ENCODE measurements around the gene STAT5A. TPM values are rescaled to one million over a fixed set of nuclear protein-coding genes. Genes with fewer than 3 reads are reported as not detected.
A peak's percentile ranks its signal among the peaks of the same experiment; 100 is the strongest.

The STAT5A gene
- total and polyA plus RNA-seq, 9 of the 15 experiments (the other 6 are each of a cell fraction or from before 2014, with no cell fraction given): 79.9 to 415 (median 196) TPM

DNA sequence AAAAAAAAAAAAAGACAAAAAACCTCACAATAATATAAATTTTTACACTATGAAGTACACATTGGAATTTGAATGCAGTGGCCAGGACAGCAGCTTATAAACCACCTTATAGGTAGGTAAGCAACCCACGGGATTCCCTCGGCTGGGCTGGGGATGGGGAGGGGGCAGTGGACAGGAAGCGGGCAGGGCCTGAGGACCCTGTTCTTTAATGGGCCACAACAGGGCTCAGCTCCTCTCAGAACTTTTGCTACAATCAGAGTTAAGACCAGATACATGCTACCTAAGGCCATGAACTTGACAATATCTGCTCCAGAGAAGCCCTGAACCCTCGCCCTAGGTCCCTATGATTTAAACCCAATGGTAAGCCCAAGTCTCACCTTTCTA is 25.1 kb downstream of the STAT5A start (continued):
- TF ChIP-seq, protein P1, sequence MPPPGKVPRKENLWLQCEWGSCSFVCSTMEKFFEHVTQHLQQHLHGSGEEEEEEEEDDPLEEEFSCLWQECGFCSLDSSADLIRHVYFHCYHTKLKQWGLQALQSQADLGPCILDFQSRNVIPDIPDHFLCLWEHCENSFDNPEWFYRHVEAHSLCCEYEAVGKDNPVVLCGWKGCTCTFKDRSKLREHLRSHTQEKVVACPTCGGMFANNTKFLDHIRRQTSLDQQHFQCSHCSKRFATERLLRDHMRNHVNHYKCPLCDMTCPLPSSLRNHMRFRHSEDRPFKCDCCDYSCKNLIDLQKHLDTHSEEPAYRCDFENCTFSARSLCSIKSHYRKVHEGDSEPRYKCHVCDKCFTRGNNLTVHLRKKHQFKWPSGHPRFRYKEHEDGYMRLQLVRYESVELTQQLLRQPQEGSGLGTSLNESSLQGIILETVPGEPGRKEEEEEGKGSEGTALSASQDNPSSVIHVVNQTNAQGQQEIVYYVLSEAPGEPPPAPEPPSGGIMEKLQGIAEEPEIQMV (tag; conservative IDR thresholded peaks at IDR 0.05; ENCODE audit: low read depth): no peak
- TF ChIP-seq, protein P2, sequence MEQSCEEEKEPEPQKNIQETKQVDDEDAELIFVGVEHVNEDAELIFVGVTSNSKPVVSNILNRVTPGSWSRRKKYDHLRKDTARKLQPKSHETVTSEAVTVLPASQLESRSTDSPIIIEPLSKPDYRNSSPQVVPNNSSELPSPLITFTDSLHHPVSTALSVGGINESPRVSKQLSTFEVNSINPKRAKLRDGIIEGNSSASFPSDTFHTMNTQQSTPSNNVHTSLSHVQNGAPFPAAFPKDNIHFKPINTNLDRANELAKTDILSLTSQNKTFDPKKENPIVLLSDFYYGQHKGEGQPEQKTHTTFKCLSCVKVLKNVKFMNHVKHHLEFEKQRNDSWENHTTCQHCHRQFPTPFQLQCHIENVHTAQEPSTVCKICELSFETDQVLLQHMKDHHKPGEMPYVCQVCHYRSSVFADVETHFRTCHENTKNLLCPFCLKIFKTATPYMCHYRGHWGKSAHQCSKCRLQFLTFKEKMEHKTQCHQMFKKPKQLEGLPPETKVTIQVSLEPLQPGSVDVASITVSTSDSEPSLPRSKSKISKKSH (CRISPR knock-in tag; IDR thresholded peaks at IDR 0.05): no peak
- TF ChIP-seq DPF2 (IDR thresholded peaks at IDR 0.05) (no peak), BCOR (IDR thresholded peaks at IDR 0.05) (no peak), ILF3 (IDR thresholded peaks at IDR 0.05; ENCODE audit: borderline replicate concordance) (0 out of 2 replicates have a peak, but pooled peaks have one; percentile 25), ZNF239 (CRISPR knock-in tag; IDR thresholded peaks at IDR 0.05) (no peak), SRSF7 (optimal IDR thresholded peaks at IDR 0.05; ENCODE audit: low read depth, low read length) (no peak), LCOR (CRISPR knock-in tag; IDR thresholded peaks at IDR 0.05) (no peak)
- TF ChIP-seq, protein P3, sequence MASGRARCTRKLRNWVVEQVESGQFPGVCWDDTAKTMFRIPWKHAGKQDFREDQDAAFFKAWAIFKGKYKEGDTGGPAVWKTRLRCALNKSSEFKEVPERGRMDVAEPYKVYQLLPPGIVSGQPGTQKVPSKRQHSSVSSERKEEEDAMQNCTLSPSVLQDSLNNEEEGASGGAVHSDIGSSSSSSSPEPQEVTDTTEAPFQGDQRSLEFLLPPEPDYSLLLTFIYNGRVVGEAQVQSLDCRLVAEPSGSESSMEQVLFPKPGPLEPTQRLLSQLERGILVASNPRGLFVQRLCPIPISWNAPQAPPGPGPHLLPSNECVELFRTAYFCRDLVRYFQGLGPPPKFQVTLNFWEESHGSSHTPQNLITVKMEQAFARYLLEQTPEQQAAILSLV (tag; IDR thresholded peaks at IDR 0.05): no peak
- TF ChIP-seq, protein P4, sequence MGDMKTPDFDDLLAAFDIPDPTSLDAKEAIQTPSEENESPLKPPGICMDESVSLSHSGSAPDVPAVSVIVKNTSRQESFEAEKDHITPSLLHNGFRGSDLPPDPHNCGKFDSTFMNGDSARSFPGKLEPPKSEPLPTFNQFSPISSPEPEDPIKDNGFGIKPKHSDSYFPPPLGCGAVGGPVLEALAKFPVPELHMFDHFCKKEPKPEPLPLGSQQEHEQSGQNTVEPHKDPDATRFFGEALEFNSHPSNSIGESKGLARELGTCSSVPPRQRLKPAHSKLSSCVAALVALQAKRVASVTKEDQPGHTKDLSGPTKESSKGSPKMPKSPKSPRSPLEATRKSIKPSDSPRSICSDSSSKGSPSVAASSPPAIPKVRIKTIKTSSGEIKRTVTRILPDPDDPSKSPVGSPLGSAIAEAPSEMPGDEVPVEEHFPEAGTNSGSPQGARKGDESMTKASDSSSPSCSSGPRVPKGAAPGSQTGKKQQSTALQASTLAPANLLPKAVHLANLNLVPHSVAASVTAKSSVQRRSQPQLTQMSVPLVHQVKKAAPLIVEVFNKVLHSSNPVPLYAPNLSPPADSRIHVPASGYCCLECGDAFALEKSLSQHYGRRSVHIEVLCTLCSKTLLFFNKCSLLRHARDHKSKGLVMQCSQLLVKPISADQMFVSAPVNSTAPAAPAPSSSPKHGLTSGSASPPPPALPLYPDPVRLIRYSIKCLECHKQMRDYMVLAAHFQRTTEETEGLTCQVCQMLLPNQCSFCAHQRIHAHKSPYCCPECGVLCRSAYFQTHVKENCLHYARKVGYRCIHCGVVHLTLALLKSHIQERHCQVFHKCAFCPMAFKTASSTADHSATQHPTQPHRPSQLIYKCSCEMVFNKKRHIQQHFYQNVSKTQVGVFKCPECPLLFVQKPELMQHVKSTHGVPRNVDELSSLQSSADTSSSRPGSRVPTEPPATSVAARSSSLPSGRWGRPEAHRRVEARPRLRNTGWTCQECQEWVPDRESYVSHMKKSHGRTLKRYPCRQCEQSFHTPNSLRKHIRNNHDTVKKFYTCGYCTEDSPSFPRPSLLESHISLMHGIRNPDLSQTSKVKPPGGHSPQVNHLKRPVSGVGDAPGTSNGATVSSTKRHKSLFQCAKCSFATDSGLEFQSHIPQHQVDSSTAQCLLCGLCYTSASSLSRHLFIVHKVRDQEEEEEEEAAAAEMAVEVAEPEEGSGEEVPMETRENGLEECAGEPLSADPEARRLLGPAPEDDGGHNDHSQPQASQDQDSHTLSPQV (IDR thresholded peaks at IDR 0.05): no peak
- TF ChIP-seq, protein P5, sequence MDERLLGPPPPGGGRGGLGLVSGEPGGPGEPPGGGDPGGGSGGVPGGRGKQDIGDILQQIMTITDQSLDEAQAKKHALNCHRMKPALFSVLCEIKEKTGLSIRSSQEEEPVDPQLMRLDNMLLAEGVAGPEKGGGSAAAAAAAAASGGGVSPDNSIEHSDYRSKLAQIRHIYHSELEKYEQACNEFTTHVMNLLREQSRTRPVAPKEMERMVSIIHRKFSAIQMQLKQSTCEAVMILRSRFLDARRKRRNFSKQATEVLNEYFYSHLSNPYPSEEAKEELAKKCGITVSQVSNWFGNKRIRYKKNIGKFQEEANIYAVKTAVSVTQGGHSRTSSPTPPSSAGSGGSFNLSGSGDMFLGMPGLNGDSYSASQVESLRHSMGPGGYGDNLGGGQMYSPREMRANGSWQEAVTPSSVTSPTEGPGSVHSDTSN (CRISPR knock-in tag; IDR thresholded peaks at IDR 0.05; ENCODE audit: low read depth): no peak
- TF ChIP-seq, protein P5 (tag; conservative IDR thresholded peaks at IDR 0.05; ENCODE audit: low read depth): no peak
- TF ChIP-seq, protein P6, sequence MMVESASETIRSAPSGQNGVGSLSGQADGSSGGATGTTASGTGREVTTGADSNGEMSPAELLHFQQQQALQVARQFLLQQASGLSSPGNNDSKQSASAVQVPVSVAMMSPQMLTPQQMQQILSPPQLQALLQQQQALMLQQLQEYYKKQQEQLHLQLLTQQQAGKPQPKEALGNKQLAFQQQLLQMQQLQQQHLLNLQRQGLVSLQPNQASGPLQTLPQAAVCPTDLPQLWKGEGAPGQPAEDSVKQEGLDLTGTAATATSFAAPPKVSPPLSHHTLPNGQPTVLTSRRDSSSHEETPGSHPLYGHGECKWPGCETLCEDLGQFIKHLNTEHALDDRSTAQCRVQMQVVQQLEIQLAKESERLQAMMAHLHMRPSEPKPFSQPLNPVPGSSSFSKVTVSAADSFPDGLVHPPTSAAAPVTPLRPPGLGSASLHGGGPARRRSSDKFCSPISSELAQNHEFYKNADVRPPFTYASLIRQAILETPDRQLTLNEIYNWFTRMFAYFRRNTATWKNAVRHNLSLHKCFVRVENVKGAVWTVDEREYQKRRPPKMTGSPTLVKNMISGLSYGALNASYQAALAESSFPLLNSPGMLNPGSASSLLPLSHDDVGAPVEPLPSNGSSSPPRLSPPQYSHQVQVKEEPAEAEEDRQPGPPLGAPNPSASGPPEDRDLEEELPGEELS (CRISPR knock-in tag; IDR thresholded peaks at IDR 0.05; ENCODE audit: borderline replicate concordance): no peak

Data from K562 (cell line).